ENCODE data around the gene GPX6. TPM values are rescaled to one million over a fixed set of nuclear protein-coding genes. Genes with fewer than 3 reads are reported as not detected.

GPX6 gene
- total and polyA plus RNA-seq, 2 experiments from 2014 or later, result not detected

GRCh38 chr6:28542440-28543296, 27.1 kb upstream of the GPX6 start:
- Histone ChIP-seq H3K4me3 (peak overlapping the region; percentile 34), H3K27me3 (no peaks in the 10 kb centered on the region), H3K9me3 (ENCODE audit: low read depth) (no peaks in the 10 kb centered on the region), H3K36me3 (no peaks in the 10 kb centered on the region), H3K4me1 (ENCODE audit: low read depth) (no peaks in the 10 kb centered on the region), H3K27ac (peak overlapping the region; percentile 21)
- peak; percentile 81 to 86 for DNase-seq (ENCODE audit: low read depth in 1 of 2, low spot score in 1 of 2)
- TF ChIP-seq CTCF (IDR thresholded peaks at IDR 0.05; ENCODE audit: low read depth, low read length), result peak; percentile 54

GRCh38 chr6:28541996-28542395, 26.4 kb upstream of the GPX6 start:
- no peak for DNase-seq (ENCODE audit: low read depth in 1 of 2, low spot score in 1 of 2)
- Histone ChIP-seq H3K36me3 (no peaks in the 10 kb centered on the region), H3K4me3 (peak overlapping the region; percentile 34), H3K4me1 (ENCODE audit: low read depth) (no peaks in the 10 kb centered on the region), H3K9me3 (ENCODE audit: low read depth) (no peaks in the 10 kb centered on the region), H3K27ac (peak overlapping the region; percentile 21), H3K27me3 (no peaks in the 10 kb centered on the region)
- no peak for TF ChIP-seq CTCF (IDR thresholded peaks at IDR 0.05; ENCODE audit: low read depth, low read length)

GRCh38 chr6:28537509-28538140, 22.0 kb upstream of the GPX6 start:
- Histone ChIP-seq H3K36me3 (no peaks in the 10 kb centered on the region), H3K27me3 (no peaks in the 10 kb centered on the region), H3K4me3 (peak overlapping the region; percentile 5), H3K4me1 (ENCODE audit: low read depth) (no peaks in the 10 kb centered on the region), H3K9me3 (ENCODE audit: low read depth) (no peaks in the 10 kb centered on the region), H3K27ac (no peak overlapping the region)
- TF ChIP-seq CTCF (IDR thresholded peaks at IDR 0.05; ENCODE audit: low read depth, low read length), result no peak
- DNase-seq (ENCODE audit: low read depth in 1 of 2, low spot score in 1 of 2), result no peak

- no peaks in the 10 kb centered on the region for H3K4me1 ChIP-seq (ENCODE audit: low read depth)
- peak; percentile 13 to 42 for DNase-seq (ENCODE audit: low read depth in 1 of 2, low spot score in 1 of 2)
- TF ChIP-seq CTCF (IDR thresholded peaks at IDR 0.05; ENCODE audit: low read depth, low read length), result no peak
- no peaks in the 10 kb centered on the region for H3K9me3 ChIP-seq (ENCODE audit: low read depth)
- H3K36me3 ChIP-seq, result no peaks in the 10 kb centered on the region
- no peaks in the 10 kb centered on the region for H3K27me3 ChIP-seq
- peak overlapping the region; percentile 5 for H3K4me3 ChIP-seq
- no peak overlapping the region for H3K27ac ChIP-seq
Measured at GRCh38 chr6:28537065-28537464, 21.5 kb upstream of the GPX6 start.

GRCh38 chr6:28534875-28535274, 19.3 kb upstream of the GPX6 start:
- Histone ChIP-seq H3K36me3 (no peaks in the 10 kb centered on the region), H3K9me3 (ENCODE audit: low read depth) (no peaks in the 10 kb centered on the region), H3K4me1 (ENCODE audit: low read depth) (peaks cover 9% of the 10 kb centered on the region), H3K27me3 (no peaks in the 10 kb centered on the region), H3K4me3 (no peak overlapping the region), H3K27ac (no peak overlapping the region)
- no peak for TF ChIP-seq CTCF (IDR thresholded peaks at IDR 0.05; ENCODE audit: low read depth, low read length)
- DNase-seq (ENCODE audit: low read depth in 1 of 2, low spot score in 1 of 2), result no peak
